PC-9 (cell line): ENCODE results near the gene CCL4L2. TPM values are rescaled to one million over a fixed set of nuclear protein-coding genes. Genes with fewer than 3 reads are reported as not detected.
"Not testable (repeated sequence)": the region's sequence is repeated elsewhere in the genome, so short reads cannot be mapped to it uniquely, and the experiment has no call there.

Experiments used
- BruUV-seq: library from RNA; stranded (reverse); fragments of 400-500 nt; replicated peaks from 2 replicates; lab custom pipeline; 2021; lab: Mats Ljungman, UMichigan
- CTCF ChIA-PET: fragments of 300-600 bp; sonication (Branson Sonifier 250); formaldehyde crosslinking; loops from one replicate; lab custom pipeline; 2022; ENCODE audit warnings: antibody characterized with exemption; lab: Charles Lee
- POLR2A ChIA-PET: fragments of 300-600 bp; sonication (Branson Sonifier 250); formaldehyde crosslinking; loops from one replicate; lab custom pipeline; 2022; ENCODE audit warnings: antibody characterized with exemption; ENCODE audit not compliant: unreplicated experiment; lab: Charles Lee
- DNase-seq, 2 experiments: peaks; one replicate each; pipeline versions ENCODE4 v3.0.0 to v3.0.0-alpha.2; 2015 to 2022; ENCODE audit warnings: mixed read lengths in 1 of 2
- H2AFZ ChIP-seq: fragments of 200-600 bp; sonication (generic); 2 replicates; pipeline ENCODE4 v1.8.1; 2017; ENCODE audit warnings: antibody characterized with exemption
- H3F3A ChIP-seq: fragments of 200-600 bp; sonication (generic); 2 replicates; pipeline ENCODE4 v1.8.1; 2017; ENCODE audit warnings: antibody characterized with exemption, mild to moderate bottlenecking, low read depth; ENCODE audit not compliant: insufficient read depth
- H3K27ac ChIP-seq: fragments of 200-600 bp; sonication (generic); 2 replicates; pipeline ENCODE4 v1.6.1; 2016; ENCODE audit warnings: mixed run types
- H3K27me3 ChIP-seq: fragments of 200-600 bp; sonication (generic); 2 replicates; pipeline ENCODE4 v1.6.1; 2016; ENCODE audit warnings: low read depth, mixed run types; ENCODE audit not compliant: insufficient read depth
- H3K36me3 ChIP-seq: fragments of 200-600 bp; sonication (generic); 2 replicates; pipeline ENCODE4 v1.6.1; 2016; ENCODE audit warnings: low read depth, mixed run types
- H3K4me1 ChIP-seq: fragments of 200-600 bp; sonication (generic); replicated peaks from 2 replicates; pipeline ENCODE4 v1.6.1; 2016; ENCODE audit warnings: mixed run types; ENCODE audit not compliant: insufficient read depth
- H3K4me2 ChIP-seq: fragments of 200-600 bp; sonication (generic); 2 replicates; pipeline ENCODE4 v1.6.1; 2017; ENCODE audit warnings: mixed run types
- H3K4me3 ChIP-seq: fragments of 200-600 bp; sonication (generic); 2 replicates; pipeline ENCODE4 v1.6.1; 2016; ENCODE audit warnings: mixed run types
- H3K79me2 ChIP-seq: fragments of 200-600 bp; sonication (generic); 2 replicates; pipeline ENCODE4 v1.6.1; 2017; ENCODE audit warnings: low read depth, mixed run types
- H3K9me2 ChIP-seq: fragments of 200-600 bp; sonication (generic); 2 replicates; pipeline ENCODE4 v1.8.1; 2017; ENCODE audit warnings: mild to moderate bottlenecking; ENCODE audit not compliant: insufficient read depth
- H3K9me3 ChIP-seq: fragments of 200-600 bp; sonication (generic); 2 replicates; pipeline ENCODE4 v1.8.1; 2016; ENCODE audit warnings: low read depth; ENCODE audit not compliant: insufficient read depth
- H4K20me1 ChIP-seq: fragments of 200-600 bp; sonication (generic); 2 replicates; pipeline ENCODE4 v1.8.1; 2017; ENCODE audit not compliant: insufficient read depth
- CTCF ChIP-seq: fragments of 200-600 bp; sonication (generic); conservative IDR thresholded peaks from 2 replicates; pipeline ENCODE4 v1.6.1; 2017; ENCODE audit warnings: mixed run types, antibody characterized with exemption, mild to moderate bottlenecking, moderate library complexity
- EZH2 ChIP-seq: fragments of 200-600 bp; sonication (generic); IDR thresholded peaks from 2 replicates; pipeline ENCODE4 v1.8.0; 2017; ENCODE audit warnings: antibody characterized with exemption, low read depth
- intact Hi-C: fragments of 100-400 bp; cut with micrococcal nuclease; formaldehyde crosslinking; loops from one replicate; pipeline ENCODE4 v1.10.0; 2022; ENCODE audit not compliant: unreplicated experiment
- total RNA-seq: library from RNA; stranded (reverse); gene quantifications from 2 replicates; pipeline ENCODE4 v1.2.3, GENCODE V29; 2021

CCL4L2 gene
- total RNA-seq, 1 experiment from 2014 or later = not detected

GRCh38 chr17:36187943-36188665, 22.8 kb upstream of the CCL4L2 start:
- H3K27ac ChIP-seq, POLR2A ChIA-PET, H3K9me3 ChIP-seq, intact Hi-C loops, H4K20me1 ChIP-seq, H3F3A ChIP-seq, DNase-seq, H3K4me1 ChIP-seq, H3K4me2 ChIP-seq, H3K79me2 ChIP-seq, H3K36me3 ChIP-seq, H3K9me2 ChIP-seq, CTCF ChIA-PET, H3K4me3 ChIP-seq, H2AFZ ChIP-seq, BruUV-seq: not testable (repeated sequence)
- peaks cover 85% of the 10 kb centered on the region for H3K27me3 ChIP-seq
- 0 out of 2 replicates have a peak, but pooled peaks have one; percentile 38 for TF ChIP-seq EZH2

GRCh38 chr17:36188891-36189306, 22.0 kb upstream of the CCL4L2 start:
- Histone ChIP-seq H3K79me2 (no peaks in the 10 kb centered on the region), H4K20me1 (0 out of 2 replicates have a peak, but pooled peaks cover 4% of the 10 kb centered on the region), H3K27ac (no peak overlapping the region), H3K4me2 (no peak overlapping the region), H3K36me3 (no peaks in the 10 kb centered on the region), H3F3A (no peaks in the 10 kb centered on the region), H3K9me2 (no peaks in the 10 kb centered on the region), H3K27me3 (peaks cover 85% of the 10 kb centered on the region), H3K9me3 (no peaks in the 10 kb centered on the region), H2AFZ (no peak overlapping the region), H3K4me1 (no peaks in the 10 kb centered on the region), H3K4me3 (no peak overlapping the region)
- TF ChIP-seq CTCF = no peak
- no peak for TF ChIP-seq EZH2
- BruUV-seq = no TSS peak
- ChIA-PET CTCF (no interaction called here), POLR2A (no interaction called here)
- no peak for DNase-seq
- intact Hi-C loops = no loop called here

- H2AFZ ChIP-seq, H3K4me1 ChIP-seq, BruUV-seq, H3K36me3 ChIP-seq, H3K79me2 ChIP-seq, H3K9me3 ChIP-seq, CTCF ChIA-PET, H3F3A ChIP-seq, intact Hi-C loops, H3K4me2 ChIP-seq, H3K4me3 ChIP-seq, H4K20me1 ChIP-seq, H3K27ac ChIP-seq, H3K9me2 ChIP-seq, DNase-seq, POLR2A ChIA-PET: not testable (repeated sequence)
- H3K27me3 ChIP-seq = peaks cover 83% of the 10 kb centered on the region
Measured at GRCh38 chr17:36189993-36190392, 20.9 kb upstream of the CCL4L2 start.

GRCh38 chr17:36190549-36191330, 20.1 kb upstream of the CCL4L2 start:
- H3K79me2 ChIP-seq, intact Hi-C loops, CTCF ChIA-PET, H2AFZ ChIP-seq, H4K20me1 ChIP-seq, H3K9me3 ChIP-seq, H3K9me2 ChIP-seq, H3K27ac ChIP-seq, H3F3A ChIP-seq, POLR2A ChIA-PET, H3K36me3 ChIP-seq, H3K4me2 ChIP-seq, H3K4me3 ChIP-seq, H3K4me1 ChIP-seq, BruUV-seq, DNase-seq: not testable (repeated sequence)
- H3K27me3 ChIP-seq = peaks cover 83% of the 10 kb centered on the region
